Stomach (tissue), 9 donors: ENCODE results near the gene CDH23. TPM values are rescaled to one million over a fixed set of nuclear protein-coding genes. Genes with fewer than 3 reads are reported as not detected.

Source experiments
- DNase-seq, 2 donors: peaks; one replicate each; pipeline versions ENCODE4 v3.0.0 to v3.0.0-alpha.2; 2013 to 2019
- H3K27ac ChIP-seq, 5 donors: fragments of 200-600 bp in 4 of 5; sonication (generic) in 4 of 5; one replicate each; pipeline ENCODE4 v1.5.1; 2013 to 2019; ENCODE audit warnings: mild to moderate bottlenecking in 1 of 5, moderate library complexity in 1 of 5
- H3K27me3 ChIP-seq, 3 donors: fragments of 200-600 bp; sonication (generic); one replicate each; pipeline ENCODE4 v1.5.1; 2017 to 2019; ENCODE audit warnings: mixed run types in 1 of 3
- H3K36me3 ChIP-seq, 4 donors: fragments of 200-600 bp; sonication (generic); 1 replicate in 3 of 4; 2 replicates in 1 of 4; pipeline ENCODE4 v1.5.1; 2016 to 2019
- H3K4me1 ChIP-seq, 4 donors: fragments of 200-600 bp; sonication (generic); one replicate each; pipeline ENCODE4 v1.5.1; 2016 to 2019
- H3K4me3 ChIP-seq, 4 donors: fragments of 200-600 bp; sonication (generic) in 3 of 4; one replicate each; pipeline ENCODE4 v1.5.1; 2016 to 2019; ENCODE audit warnings: mild to moderate bottlenecking in 1 of 4
- H3K9me3 ChIP-seq, 4 donors: fragments of 200-600 bp; sonication (generic); one replicate each; pipeline ENCODE4 v1.5.1; 2016 to 2019
- CTCF ChIP-seq, 7 experiments: fragments of 450-650 bp in 4 of 7; fragments of 200-600 bp in 3 of 7; sonication (generic) in 3 of 7; IDR thresholded peaks; one replicate each; pipeline ENCODE4 v1.5.1; 2016 to 2019; ENCODE audit warnings: antibody characterized with exemption in 7 of 7, control low read depth in 2 of 7, mild to moderate bottlenecking in 1 of 7
- EP300 ChIP-seq: sonication (generic); formaldehyde crosslinking; IDR thresholded peaks from one replicate; pipeline ENCODE4 v1.6.1; 2017; ENCODE audit warnings: antibody characterized with exemption
- POLR2A ChIP-seq, 4 donors: fragments of 450-650 bp; IDR thresholded peaks; one replicate each; pipeline ENCODE4 v1.6.1; 2016; ENCODE audit warnings: antibody characterized with exemption in 4 of 4, control low read depth in 2 of 4, mild to moderate bottlenecking in 1 of 4, moderate library complexity in 1 of 4
- POLR2AphosphoS5 ChIP-seq, 3 donors: sonication (generic); formaldehyde crosslinking; IDR thresholded peaks; one replicate each; pipeline ENCODE4 v1.6.1; 2016; ENCODE audit warnings: antibody characterized with exemption in 3 of 3
- WGBS, 5 donors: extraction: QIAGEN DNeasy Blood & Tissue Kit in 3 of 5; methylation state at CpG; one replicate each; pipeline versions ENCODE4 v1.1.5 to v1.1.7; 2013 to 2018; 5-methylcytosine and 5-hydroxymethylcytosine counted together
- intact Hi-C: fragments of 100-400 bp; cut with DNase I; formaldehyde crosslinking; loops from one replicate; pipeline ENCODE4 v1.15.1; 2023; ENCODE audit warnings: low total_unique reads
- polyA plus RNA-seq, 3 donors: library from polyadenylated mRNA; stranded (reverse); fragments of 200-250 nt; gene quantifications; one replicate each; pipeline ENCODE4 v1.2.3, GENCODE V29; 2013
- total RNA-seq, 5 donors: library from RNA; depleted of rRNA; stranded (reverse); fragments of >200 nt; gene quantifications; one replicate each; pipeline versions ENCODE4 v1.1.0 to v1.2.3, GENCODE V29; 2014 to 2016
- donor health status: healthy with polysubstance abuse.
- donor health status: Bipolar disorder and iron deficiency.
- donor health status: healthy.

CDH23 gene
- total and polyA plus RNA-seq, 8 donors = 0.31 to 8.2 (median 2.2) TPM

- no peaks in the 10 kb centered on the region for H3K9me3 ChIP-seq
- H3K27ac ChIP-seq = peak overlapping the region in 3 of 5 donors; percentile 13 to 52 (median 22)
- H3K27me3 ChIP-seq = no peaks in the 10 kb centered on the region
- no peak for TF ChIP-seq POLR2A (IDR thresholded peaks at IDR 0.05)
- no peak for TF ChIP-seq POLR2AphosphoS5 (IDR thresholded peaks at IDR 0.05)
- TF ChIP-seq EP300 = no peak
- TF ChIP-seq CTCF (IDR thresholded peaks at IDR 0.05) = no peak
- no peak for DNase-seq
- intact Hi-C loops = loop anchor here (10.0 kb wide), 1 partner anchor 61 kb away; no protein-coding TSS in a partner anchor
- 91 to 94% (median 92%) methylated on average over 8 of the region's 8 CpGs for WGBS, 5 donors
- H3K36me3 ChIP-seq = peaks cover 34 to 57% (median 51%) of the 10 kb centered on the region in 4 donors
- H3K4me1 ChIP-seq = peaks cover 28 to 92% (median 68%) of the 10 kb centered on the region in 4 donors
- no peak overlapping the region for H3K4me3 ChIP-seq
These were observed 437.0 kb downstream of the CDH23 start for GRCh38 chr10:71833451-71834342.

- Histone ChIP-seq H3K4me3 (no peak overlapping the region), H3K4me1 (peaks cover 32 to 98% (median 74%) of the 10 kb centered on the region in 4 donors), H3K36me3 (peaks cover 27 to 51% (median 45%) of the 10 kb centered on the region in 4 donors), H3K27me3 (no peaks in the 10 kb centered on the region), H3K9me3 (no peaks in the 10 kb centered on the region), H3K27ac (peak overlapping the region in 1 of 5 donors; percentile 20)
- intact Hi-C loops = loop anchor here (10.0 kb wide), 1 partner anchor 60 kb away; no protein-coding TSS in a partner anchor
- TF ChIP-seq EP300 = no peak
- no peak for TF ChIP-seq POLR2A (IDR thresholded peaks at IDR 0.05)
- TF ChIP-seq CTCF (IDR thresholded peaks at IDR 0.05) = no peak
- TF ChIP-seq POLR2AphosphoS5 (IDR thresholded peaks at IDR 0.05) = no peak
- 91 to 97% (median 93%) methylated on average over 13 to 14 of the region's 14 CpGs for WGBS, 5 donors
- no peak for DNase-seq
These were observed 437.6 kb downstream of the CDH23 start for GRCh38 chr10:71834343-71834674.

- 24 to 56% (median 32%) methylated on average over 11 of the region's 11 CpGs for WGBS, 5 donors
- peaks cover 12 to 34% (median 29%) of the 10 kb centered on the region in 4 donors for H3K36me3 ChIP-seq
- no peak overlapping the region for H3K4me3 ChIP-seq
- TF ChIP-seq POLR2A (IDR thresholded peaks at IDR 0.05) = no peak
- TF ChIP-seq EP300 = no peak
- peak in 1 of 3 donors; percentile 50 for TF ChIP-seq POLR2AphosphoS5 (IDR thresholded peaks at IDR 0.05)
- TF ChIP-seq CTCF (IDR thresholded peaks at IDR 0.05) = no peak
- H3K27ac ChIP-seq = peak overlapping the region; percentile 28 to 76 (median 70)
- no peaks in the 10 kb centered on the region for H3K9me3 ChIP-seq
- intact Hi-C loops = loop anchor here (10.0 kb wide), 1 partner anchor 59 kb away; no protein-coding TSS in a partner anchor
- H3K27me3 ChIP-seq = no peaks in the 10 kb centered on the region
- peak; percentile 75 to 81 for DNase-seq
- peaks cover 48 to 100% (median 86%) of the 10 kb centered on the region in 4 donors for H3K4me1 ChIP-seq
These were observed 439.2 kb downstream of the CDH23 start for GRCh38 chr10:71835671-71836595.

GRCh38 chr10:71836596-71836974 is 439.9 kb downstream of the CDH23 start:
- Histone ChIP-seq H3K4me1 (peaks cover 55 to 100% (median 86%) of the 10 kb centered on the region in 4 donors), H3K9me3 (no peaks in the 10 kb centered on the region), H3K4me3 (no peak overlapping the region), H3K36me3 (peaks cover 6 to 28% (median 23%) of the 10 kb centered on the region in 4 donors), H3K27me3 (no peaks in the 10 kb centered on the region), H3K27ac (peak overlapping the region; percentile 28 to 76 (median 70))
- TF ChIP-seq POLR2A (IDR thresholded peaks at IDR 0.05) (no peak), CTCF (IDR thresholded peaks at IDR 0.05) (no peak), POLR2AphosphoS5 (IDR thresholded peaks at IDR 0.05) (no peak), EP300 (no peak)
- DNase-seq = no peak
- 43 to 75% (median 70%) methylated on average over 4 of the region's 4 CpGs for WGBS, 5 donors
- intact Hi-C loops = loop anchor here (10.0 kb wide), 1 partner anchor 58 kb away; no protein-coding TSS in a partner anchor
